GM13977 (cell line): Measurements from ENCODE around the gene CREB5.

Experiments
- DNase-seq: peaks from one replicate; pipeline ENCODE4 v3.0.0; 2012; ENCODE audit warnings: low spot score
- in situ Hi-C: fragments of 300-500 bp; cut with MboI; formaldehyde crosslinking; loops from one replicate; pipeline ENCODE4 v1.12.0; 2022; ENCODE audit warnings: low sequenced_read_pairs, low pct_unique_long_range_greater_than_20kb, mixed read lengths, inconsistent platforms; ENCODE audit not compliant: unreplicated experiment
- TF ChIP-seq, protein P1 (sequence below): IDR thresholded peaks from 2 replicates; pipeline ENCODE4 v1.5.1; 2012; ENCODE audit warnings: mild to moderate bottlenecking, control low read depth; ENCODE audit not compliant: insufficient read depth; ENCODE audit errors: extremely low read depth, missing control alignments

Gene CREB5

DNA sequence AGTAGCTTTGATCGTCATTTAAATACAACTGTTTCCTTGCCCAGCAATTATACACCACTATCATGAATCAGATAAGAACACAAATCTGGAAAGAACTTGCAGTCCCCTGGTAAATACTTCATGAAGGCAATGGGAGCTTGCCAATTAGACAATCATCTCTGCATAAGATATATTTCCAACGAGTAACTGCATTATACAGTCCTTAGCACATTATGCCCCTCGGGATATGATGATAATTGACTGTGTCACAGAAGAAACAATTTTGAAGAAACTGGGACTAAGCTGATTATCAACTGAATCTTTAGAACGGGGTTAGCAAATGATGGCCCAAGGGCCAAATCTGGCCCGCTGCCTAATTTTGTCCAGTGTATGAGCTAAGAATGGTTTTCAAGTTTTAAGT lies 390.1 kb downstream of the CREB5 start:
- TF ChIP-seq, protein P1, sequence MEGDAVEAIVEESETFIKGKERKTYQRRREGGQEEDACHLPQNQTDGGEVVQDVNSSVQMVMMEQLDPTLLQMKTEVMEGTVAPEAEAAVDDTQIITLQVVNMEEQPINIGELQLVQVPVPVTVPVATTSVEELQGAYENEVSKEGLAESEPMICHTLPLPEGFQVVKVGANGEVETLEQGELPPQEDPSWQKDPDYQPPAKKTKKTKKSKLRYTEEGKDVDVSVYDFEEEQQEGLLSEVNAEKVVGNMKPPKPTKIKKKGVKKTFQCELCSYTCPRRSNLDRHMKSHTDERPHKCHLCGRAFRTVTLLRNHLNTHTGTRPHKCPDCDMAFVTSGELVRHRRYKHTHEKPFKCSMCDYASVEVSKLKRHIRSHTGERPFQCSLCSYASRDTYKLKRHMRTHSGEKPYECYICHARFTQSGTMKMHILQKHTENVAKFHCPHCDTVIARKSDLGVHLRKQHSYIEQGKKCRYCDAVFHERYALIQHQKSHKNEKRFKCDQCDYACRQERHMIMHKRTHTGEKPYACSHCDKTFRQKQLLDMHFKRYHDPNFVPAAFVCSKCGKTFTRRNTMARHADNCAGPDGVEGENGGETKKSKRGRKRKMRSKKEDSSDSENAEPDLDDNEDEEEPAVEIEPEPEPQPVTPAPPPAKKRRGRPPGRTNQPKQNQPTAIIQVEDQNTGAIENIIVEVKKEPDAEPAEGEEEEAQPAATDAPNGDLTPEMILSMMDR: no peak
- no peak for DNase-seq
- in situ Hi-C loops: no loop called here

DNA sequence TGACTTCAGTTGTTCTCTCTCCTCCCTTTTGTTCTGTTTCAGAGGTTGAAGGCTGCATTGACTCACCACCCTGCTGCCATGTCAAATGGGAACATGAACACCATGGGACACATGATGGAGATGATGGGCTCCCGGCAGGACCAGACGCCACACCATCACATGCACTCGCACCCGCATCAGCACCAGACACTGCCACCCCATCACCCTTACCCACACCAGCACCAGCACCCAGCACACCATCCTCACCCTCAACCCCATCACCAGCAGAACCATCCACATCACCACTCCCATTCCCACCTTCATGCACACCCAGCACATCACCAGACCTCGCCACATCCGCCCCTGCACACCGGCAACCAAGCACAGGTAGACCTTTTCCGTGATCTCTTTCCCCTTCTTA lies 391.8 kb downstream of the CREB5 start:
- TF ChIP-seq, protein P1: no peak
- no peak for DNase-seq
- in situ Hi-C loops: no loop called here

DNA sequence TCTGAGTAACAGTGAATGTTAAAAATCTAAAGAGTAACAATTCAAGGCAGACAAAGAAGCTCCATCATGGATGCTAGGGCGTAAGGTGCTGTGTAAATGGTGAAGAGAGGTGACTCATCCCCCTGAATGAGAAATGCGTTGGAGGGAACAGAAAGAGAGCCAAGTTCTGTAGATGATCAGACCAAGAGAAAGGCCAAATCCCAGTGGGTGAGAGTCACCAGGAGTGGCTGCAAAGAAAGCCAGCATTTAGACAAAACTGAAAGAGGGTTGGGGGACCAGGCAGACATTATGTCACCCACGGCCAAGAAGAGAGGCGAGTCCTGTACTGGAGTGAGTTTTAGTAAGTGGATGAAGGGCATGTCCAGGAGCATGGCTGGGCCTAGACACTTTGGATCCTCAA lies 392.7 kb downstream of the CREB5 start:
- TF ChIP-seq, protein P1: no peak
- in situ Hi-C loops: no loop called here

GRCh38 chr7:28806841-28807240 lies 394.5 kb downstream of the CREB5 start:
- TF ChIP-seq, protein P1: no peak
- in situ Hi-C loops: no loop called here
- no peak for DNase-seq

More for the DNA sequence above, 392.7 kb downstream of the CREB5 start:
- DNase-seq: no peak

DNA sequence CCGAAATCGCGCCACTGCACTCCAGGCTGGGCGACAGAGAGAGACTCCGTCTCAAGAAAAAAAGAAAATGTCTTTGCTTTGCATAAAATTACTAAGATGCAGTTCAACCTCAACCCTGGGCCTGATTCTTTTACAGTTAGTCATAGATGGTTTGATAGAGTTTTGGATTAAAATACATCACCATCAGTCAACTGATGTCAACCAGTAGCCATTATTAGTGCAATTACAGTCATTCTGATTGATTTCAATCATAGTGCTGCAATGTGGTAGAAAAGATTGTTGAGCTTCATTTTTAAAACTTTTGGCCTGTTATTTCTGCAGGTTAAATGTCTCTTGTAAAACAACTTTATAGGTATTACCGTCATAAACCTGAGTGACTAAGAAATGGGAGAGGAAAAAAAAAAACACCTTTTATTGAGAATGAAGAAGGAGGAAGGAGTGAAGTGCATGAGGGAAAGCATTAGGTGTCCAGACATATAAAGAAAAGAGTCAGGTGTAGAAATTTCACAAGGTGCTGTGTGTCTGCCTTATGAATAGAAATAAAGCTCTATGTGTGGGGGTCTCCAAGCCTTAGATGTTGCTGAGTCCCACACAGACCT lies 395.2 kb downstream of the CREB5 start:
- in situ Hi-C loops: no loop called here
- TF ChIP-seq, protein P1: no peak
- no peak for DNase-seq

DNA sequence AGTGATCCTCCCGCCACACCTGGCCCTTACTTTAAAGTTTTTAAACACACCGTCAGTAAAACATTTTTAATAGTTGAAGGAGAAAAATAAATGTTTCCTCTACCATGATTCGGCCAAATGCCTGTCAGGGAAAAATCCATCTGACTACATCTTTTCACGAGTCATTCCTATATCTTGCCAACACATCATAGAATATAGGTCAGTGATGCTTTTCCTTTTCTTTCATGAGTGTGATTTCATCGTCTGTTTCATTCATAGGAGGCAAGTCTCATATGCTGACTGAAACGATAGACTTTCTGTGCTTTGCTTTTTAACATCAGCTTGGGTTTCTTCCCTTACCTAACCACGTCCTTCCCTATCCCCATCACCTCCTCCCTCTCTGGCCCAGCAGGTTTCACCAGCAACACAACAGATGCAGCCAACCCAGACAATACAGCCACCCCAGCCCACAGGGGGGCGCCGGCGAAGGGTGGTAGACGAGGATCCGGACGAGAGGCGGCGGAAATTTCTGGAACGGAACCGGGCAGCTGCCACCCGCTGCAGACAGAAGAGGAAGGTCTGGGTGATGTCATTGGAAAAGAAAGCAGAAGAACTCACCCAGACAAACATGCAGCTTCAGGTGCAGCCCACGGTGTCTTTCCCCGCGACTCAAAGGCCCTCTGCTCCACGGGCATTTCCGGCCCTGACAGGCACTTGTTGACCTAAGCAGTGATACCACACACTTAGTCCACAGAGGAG lies 396.6 kb downstream of the CREB5 start:
- TF ChIP-seq, protein P1: no peak
- no peak for DNase-seq
- in situ Hi-C loops: no loop called here
